ENCODE results near the gene FGD5.

The FGD5 gene

GRCh38 chr3:14818804-14819500 is at the start of gene FGD5:
Gene FGD5 (plus strand): TSS chr3:14818962. CDS start chr3:14819072, 110 bp downstream.
- Mint-ChIP-seq H3K27me3 (peaks cover 16% of the 10 kb centered on the region), H3K9me3 (ENCODE audit: low read depth) (no peaks in the 10 kb centered on the region), H3K4me3 (no peak within 1 kb of the TSS), H3K27ac (no peak within 1 kb of the TSS), H3K4me1 (ENCODE audit: low read depth) (no peaks in the 10 kb centered on the region), H3K36me3 (no peaks in the 10 kb centered on the region)

- Mint-ChIP-seq H3K36me3 (no peaks in the 10 kb centered on the region), H3K4me3 (no peak overlapping the region), H3K27ac (no peak overlapping the region), H3K27me3 (no peaks in the 10 kb centered on the region), H3K9me3 (ENCODE audit: low read depth) (no peaks in the 10 kb centered on the region), H3K4me1 (ENCODE audit: low read depth) (no peaks in the 10 kb centered on the region)
These were observed 49.0 kb upstream of the FGD5 start for GRCh38 chr3:14769544-14770325.

GRCh38 chr3:14770591-14770990 is 48.2 kb upstream of the FGD5 start:
- Mint-ChIP-seq H3K4me1 (ENCODE audit: low read depth) (no peaks in the 10 kb centered on the region), H3K27ac (no peak overlapping the region), H3K4me3 (no peak overlapping the region), H3K9me3 (ENCODE audit: low read depth) (no peaks in the 10 kb centered on the region), H3K36me3 (no peaks in the 10 kb centered on the region), H3K27me3 (no peaks in the 10 kb centered on the region)

- H3K4me1 Mint-ChIP-seq (ENCODE audit: low read depth): no peaks in the 10 kb centered on the region
- no peaks in the 10 kb centered on the region for H3K27me3 Mint-ChIP-seq
- no peaks in the 10 kb centered on the region for H3K36me3 Mint-ChIP-seq
- no peaks in the 10 kb centered on the region for H3K9me3 Mint-ChIP-seq (ENCODE audit: low read depth)
- H3K27ac Mint-ChIP-seq: no peak overlapping the region
- no peak overlapping the region for H3K4me3 Mint-ChIP-seq
These were observed 46.9 kb upstream of the FGD5 start for GRCh38 chr3:14771593-14772497.

GRCh38 chr3:14772533-14773138 is 46.1 kb upstream of the FGD5 start:
- H3K4me3 Mint-ChIP-seq: no peak overlapping the region
- H3K9me3 Mint-ChIP-seq (ENCODE audit: low read depth): no peaks in the 10 kb centered on the region
- H3K36me3 Mint-ChIP-seq: no peaks in the 10 kb centered on the region
- no peak overlapping the region for H3K27ac Mint-ChIP-seq
- H3K4me1 Mint-ChIP-seq (ENCODE audit: low read depth): no peaks in the 10 kb centered on the region
- H3K27me3 Mint-ChIP-seq: no peaks in the 10 kb centered on the region

- H3K27me3 Mint-ChIP-seq: no peaks in the 10 kb centered on the region
- H3K36me3 Mint-ChIP-seq: no peaks in the 10 kb centered on the region
- no peak overlapping the region for H3K4me3 Mint-ChIP-seq
- peaks cover under 1% of the 10 kb centered on the region for H3K9me3 Mint-ChIP-seq (ENCODE audit: low read depth)
- H3K27ac Mint-ChIP-seq: no peak overlapping the region
- no peaks in the 10 kb centered on the region for H3K4me1 Mint-ChIP-seq (ENCODE audit: low read depth)
These were observed 45.5 kb upstream of the FGD5 start for GRCh38 chr3:14773281-14773680.

GRCh38 chr3:14773691-14774128 is 45.1 kb upstream of the FGD5 start:
- H3K36me3 Mint-ChIP-seq: peaks cover 1% of the 10 kb centered on the region
- no peaks in the 10 kb centered on the region for H3K4me1 Mint-ChIP-seq (ENCODE audit: low read depth)
- no peaks in the 10 kb centered on the region for H3K27me3 Mint-ChIP-seq
- H3K27ac Mint-ChIP-seq: no peak overlapping the region
- peaks cover 5% of the 10 kb centered on the region for H3K9me3 Mint-ChIP-seq (ENCODE audit: low read depth)
- H3K4me3 Mint-ChIP-seq: no peak overlapping the region

GRCh38 chr3:14774431-14774830 is 44.3 kb upstream of the FGD5 start:
- H3K36me3 Mint-ChIP-seq: peaks cover 5% of the 10 kb centered on the region
- peaks cover 12% of the 10 kb centered on the region for H3K9me3 Mint-ChIP-seq (ENCODE audit: low read depth)
- no peaks in the 10 kb centered on the region for H3K27me3 Mint-ChIP-seq
- H3K4me3 Mint-ChIP-seq: no peak overlapping the region
- H3K4me1 Mint-ChIP-seq (ENCODE audit: low read depth): no peaks in the 10 kb centered on the region
- no peak overlapping the region for H3K27ac Mint-ChIP-seq

- no peak overlapping the region for H3K4me3 Mint-ChIP-seq
- H3K27ac Mint-ChIP-seq: no peak overlapping the region
- no peaks in the 10 kb centered on the region for H3K4me1 Mint-ChIP-seq (ENCODE audit: low read depth)
- H3K27me3 Mint-ChIP-seq: no peaks in the 10 kb centered on the region
- H3K9me3 Mint-ChIP-seq (ENCODE audit: low read depth): peaks cover 16% of the 10 kb centered on the region
- peaks cover 5% of the 10 kb centered on the region for H3K36me3 Mint-ChIP-seq
These were observed 43.8 kb upstream of the FGD5 start for GRCh38 chr3:14775011-14775410.

- Mint-ChIP-seq H3K27ac (no peak overlapping the region), H3K4me1 (ENCODE audit: low read depth) (no peaks in the 10 kb centered on the region), H3K36me3 (peaks cover 5% of the 10 kb centered on the region), H3K9me3 (ENCODE audit: low read depth) (peaks cover 16% of the 10 kb centered on the region), H3K4me3 (no peak overlapping the region), H3K27me3 (no peaks in the 10 kb centered on the region)
These were observed 43.2 kb upstream of the FGD5 start for GRCh38 chr3:14775563-14775962.

- Mint-ChIP-seq H3K4me3 (no peak overlapping the region), H3K27ac (no peak overlapping the region), H3K9me3 (ENCODE audit: low read depth) (peaks cover 16% of the 10 kb centered on the region), H3K27me3 (no peaks in the 10 kb centered on the region), H3K36me3 (peaks cover 5% of the 10 kb centered on the region), H3K4me1 (ENCODE audit: low read depth) (no peaks in the 10 kb centered on the region)
These were observed 39.6 kb upstream of the FGD5 start for GRCh38 chr3:14779069-14779685.

GRCh38 chr3:14780927-14781507 is 37.7 kb upstream of the FGD5 start:
- H3K4me1 Mint-ChIP-seq (ENCODE audit: low read depth): no peaks in the 10 kb centered on the region
- no peak overlapping the region for H3K4me3 Mint-ChIP-seq
- no peak overlapping the region for H3K27ac Mint-ChIP-seq
- H3K27me3 Mint-ChIP-seq: no peaks in the 10 kb centered on the region
- peaks cover 16% of the 10 kb centered on the region for H3K9me3 Mint-ChIP-seq (ENCODE audit: low read depth)
- peaks cover 5% of the 10 kb centered on the region for H3K36me3 Mint-ChIP-seq

- H3K4me3 Mint-ChIP-seq: no peak overlapping the region
- H3K27ac Mint-ChIP-seq: no peak overlapping the region
- peaks cover 1% of the 10 kb centered on the region for H3K27me3 Mint-ChIP-seq
- H3K4me1 Mint-ChIP-seq (ENCODE audit: low read depth): no peaks in the 10 kb centered on the region
- peaks cover 5% of the 10 kb centered on the region for H3K36me3 Mint-ChIP-seq
- H3K9me3 Mint-ChIP-seq (ENCODE audit: low read depth): peaks cover 13% of the 10 kb centered on the region
These were observed 35.2 kb upstream of the FGD5 start for GRCh38 chr3:14783480-14784086.
